Panc1 (cell line): ENCODE results near the gene RFX6. TPM values are rescaled to one million over a fixed set of nuclear protein-coding genes. Genes with fewer than 3 reads are reported as not detected.

Source experiments
- ATAC-seq: fragments of 200-7000 bp; cut with Tn5 transposase; 2 replicates; pipeline ENCODE4 v1.9.1; 2020; ENCODE audit warnings: mild to moderate bottlenecking, moderate library complexity
- BruUV-seq: library from RNA; stranded (reverse); fragments of 400-500 nt; replicated peaks from 2 replicates; lab custom pipeline; 2021; lab: Mats Ljungman, UMichigan
- CTCF ChIA-PET: fragments of 300-600 bp; sonication (Branson Sonifier 250); formaldehyde crosslinking; loops from one replicate; lab custom pipeline; 2022; ENCODE audit warnings: antibody characterized with exemption; lab: Charles Lee
- POLR2A ChIA-PET: fragments of 300-600 bp; sonication (Branson Sonifier 250); formaldehyde crosslinking; loops from one replicate; lab custom pipeline; 2022; ENCODE audit warnings: antibody characterized with exemption; lab: Charles Lee
- DNase-seq: peaks from one replicate; pipeline ENCODE4 v3.0.0-alpha.2; 2010; ENCODE audit warnings: low read depth, low spot score
- H3K27ac ChIP-seq: 2 replicates; pipeline ENCODE4 v1.5.1; 2011; ENCODE audit warnings: mild to moderate bottlenecking, low read length, inconsistent platforms
- H3K27me3 ChIP-seq: fragments of 200-500 bp; sonication (Bioruptor generic); 2 replicates; pipeline ENCODE4 v1.6.0; 2014; ENCODE audit warnings: low read length, inconsistent platforms; ENCODE audit not compliant: control insufficient read depth, insufficient read depth
- H3K36me3 ChIP-seq: fragments of 200-500 bp; sonication (Bioruptor generic); 2 replicates; pipeline ENCODE4 v1.5.1; 2014; ENCODE audit warnings: inconsistent platforms, mild to moderate bottlenecking, low read length, moderate library complexity; ENCODE audit not compliant: control insufficient read depth, insufficient read depth
- H3K4me1 ChIP-seq: 2 replicates; pipeline ENCODE4 v1.5.1; 2011; ENCODE audit warnings: inconsistent platforms, mild to moderate bottlenecking, low read length, moderate library complexity; ENCODE audit not compliant: control insufficient read depth, insufficient read depth
- H3K4me3 ChIP-seq, 2 experiments: 2 replicates each; pipeline ENCODE4 v1.5.1; 2011 to 2012; ENCODE audit warnings: low read depth in 2 of 2, low read length in 2 of 2, mild to moderate bottlenecking in 2 of 2, inconsistent platforms in 1 of 2, moderate library complexity in 1 of 2
- H3K9me3 ChIP-seq: fragments of 200-500 bp; sonication (Bioruptor generic); 2 replicates; pipeline ENCODE4 v1.5.1; 2014; ENCODE audit warnings: low read depth, mild to moderate bottlenecking, inconsistent platforms, low read length, moderate library complexity; ENCODE audit not compliant: control insufficient read depth, insufficient read depth
- CTCF ChIP-seq: fragments of 450-650 bp; IDR thresholded peaks from 2 replicates; pipeline ENCODE4 v1.5.1; 2017; ENCODE audit warnings: mild to moderate bottlenecking
- POLR2AphosphoS5 ChIP-seq: IDR thresholded peaks from 2 replicates; pipeline ENCODE4 v1.6.1; 2012; ENCODE audit warnings: mild to moderate bottlenecking, low read depth, low read length, moderate library complexity
- REST ChIP-seq, 2 experiments: IDR thresholded peaks; 2 replicates each; pipeline ENCODE4 v1.6.1; 2011 to 2012; ENCODE audit warnings: low read depth in 2 of 2, control low read depth in 1 of 2, low read length in 1 of 2, mild to moderate bottlenecking in 1 of 2, moderate library complexity in 1 of 2; ENCODE audit not compliant: insufficient read depth in 1 of 2
- SIN3A ChIP-seq: IDR thresholded peaks from 2 replicates; pipeline ENCODE4 v1.6.1; 2012; ENCODE audit warnings: low read depth, mild to moderate bottlenecking, low read length, moderate library complexity, borderline replicate concordance; ENCODE audit not compliant: insufficient read depth
- TCF7L2 ChIP-seq: IDR thresholded peaks from 2 replicates; pipeline ENCODE4 v1.6.1; 2011; ENCODE audit warnings: mild to moderate bottlenecking, low read depth, low read length, inconsistent platforms
- in situ Hi-C: cut with HindIII; loops from 2 replicates; pipeline ENCODE4 v1.10.0; 2016; ENCODE audit warnings: low sequenced_read_pairs, low pct_unique_long_range_greater_than_20kb
- intact Hi-C: fragments of 100-400 bp; cut with micrococcal nuclease; formaldehyde crosslinking; loops from one replicate; pipeline ENCODE4 v1.10.0; 2022; ENCODE audit not compliant: unreplicated experiment
- total RNA-seq: library from RNA; stranded (reverse); gene quantifications from one replicate; pipeline ENCODE4 v1.2.1, GENCODE V29; 2021; ENCODE audit not compliant: unreplicated experiment

Gene RFX6
- total RNA-seq, 1 experiment from 2014 or later = not detected

GRCh38 chr6:116902634-116903033, 25.6 kb downstream of the RFX6 start:
- Histone ChIP-seq H3K9me3 (no peaks in the 10 kb centered on the region), H3K36me3 (no peaks in the 10 kb centered on the region), H3K4me3 (no peak overlapping the region), H3K27me3 (no peaks in the 10 kb centered on the region), H3K27ac (no peak overlapping the region), H3K4me1 (no peaks in the 10 kb centered on the region)
- DNase-seq (no peak), ATAC-seq (no peak)
- ChIA-PET CTCF (no interaction called here), POLR2A (no interaction called here)
- in situ Hi-C loops (no loop called here), intact Hi-C loops (no loop called here)
- TF ChIP-seq TCF7L2 (no peak), REST (IDR thresholded peaks at IDR 0.05; ENCODE audit: insufficient read depth in 1 of 2, low read depth in 2 of 2, low read length in 1 of 2) (no peak), CTCF (no peak), POLR2AphosphoS5 (no peak), SIN3A (no peak)
- no TSS peak for BruUV-seq

GRCh38 chr6:116922853-116923548, 46.0 kb downstream of the RFX6 start:
- peaks cover 8% of the 10 kb centered on the region for H3K27me3 ChIP-seq
- CTCF ChIA-PET = no interaction called here
- POLR2A ChIA-PET = no interaction called here
- no peak for DNase-seq
- intact Hi-C loops (no loop called here), in situ Hi-C loops (no loop called here)
- no peak overlapping the region for H3K4me3 ChIP-seq
- no peaks in the 10 kb centered on the region for H3K36me3 ChIP-seq
- no TSS peak for BruUV-seq
- no peak for ATAC-seq
- TF ChIP-seq TCF7L2 (no peak), REST (IDR thresholded peaks at IDR 0.05; ENCODE audit: insufficient read depth in 1 of 2, low read depth in 2 of 2, low read length in 1 of 2) (no peak), CTCF (no peak), POLR2AphosphoS5 (no peak), SIN3A (no peak)
- no peak overlapping the region for H3K27ac ChIP-seq
- H3K9me3 ChIP-seq = no peaks in the 10 kb centered on the region
- H3K4me1 ChIP-seq = peaks cover 9% of the 10 kb centered on the region; the same call in 1 of the 2 replicates
